T follicular helper cell (primary cell): Measurements from ENCODE around the gene MDN1.

Experiments used
- DNase-seq: peaks from one replicate; pipeline ENCODE4 v3.0.0-alpha.2; 2020; ENCODE audit warnings: low read depth

The MDN1 gene

DNA sequence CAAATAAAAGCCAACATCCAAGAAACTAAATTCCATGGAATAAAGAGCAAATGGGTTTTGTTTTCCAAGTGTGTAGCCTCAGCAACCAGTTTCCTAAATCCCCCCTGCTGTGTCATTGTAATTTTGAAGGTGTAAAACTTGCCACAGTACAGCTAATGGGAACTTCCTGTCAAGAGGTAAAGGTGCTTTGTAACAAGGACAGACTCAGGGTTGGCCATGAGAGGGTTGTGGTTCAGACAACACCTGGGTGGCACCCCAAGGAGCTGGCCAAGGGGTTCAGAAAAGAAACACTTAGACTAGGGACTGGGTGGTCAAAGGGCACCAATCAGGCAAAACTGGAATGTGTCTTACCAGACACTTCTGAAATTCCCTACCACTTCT is 128.7 kb downstream of the MDN1 start:
- DNase-seq, result no peak

GRCh38 chr6:89689732-89690131 is 129.9 kb downstream of the MDN1 start:
- DNase-seq, result no peak

DNA sequence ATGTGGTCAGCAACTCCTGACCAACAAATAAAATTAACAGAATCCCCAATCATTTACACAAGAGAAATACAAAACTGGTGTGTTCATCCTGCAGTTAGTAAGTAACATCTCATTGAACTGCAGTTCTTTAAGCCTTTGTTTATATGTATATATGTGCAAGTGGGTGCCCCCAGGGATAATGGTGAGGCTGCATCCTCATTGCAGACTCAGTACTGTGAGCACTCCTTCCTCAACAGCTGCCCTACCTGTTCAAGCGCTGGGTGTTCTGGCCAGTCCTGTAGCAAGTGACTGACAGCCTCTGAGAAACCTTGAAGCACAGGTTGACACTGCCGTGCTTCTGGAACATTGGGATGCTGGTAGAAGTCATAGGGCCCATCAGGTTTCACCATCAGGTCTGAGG is 131.3 kb downstream of the MDN1 start:
- DNase-seq, result no peak

DNA sequence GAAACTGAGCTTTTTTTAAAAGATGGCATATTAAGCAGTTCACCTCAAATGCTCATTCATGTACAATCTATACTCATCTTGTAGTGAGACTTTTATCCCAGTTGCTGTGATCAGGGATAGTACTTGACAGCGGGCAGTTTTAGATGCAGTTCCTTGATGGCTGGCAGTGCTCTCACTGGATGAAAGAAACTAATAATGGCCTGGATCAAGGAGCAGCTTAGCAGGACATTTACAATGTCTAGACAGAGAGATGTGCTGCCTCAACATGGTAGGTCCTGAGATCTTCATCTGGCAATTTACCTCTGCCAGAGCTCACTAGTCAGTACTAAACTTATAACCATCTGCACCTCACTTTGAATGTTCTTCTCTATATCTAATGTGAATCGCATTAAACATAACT is 134.3 kb downstream of the MDN1 start:
- no peak for DNase-seq

GRCh38 chr6:89682991-89683390 is 136.6 kb downstream of the MDN1 start:
- DNase-seq, result no peak

- no peak for DNase-seq
Observed at GRCh38 chr6:89681983-89682564, 137.5 kb downstream of the MDN1 start.

DNA sequence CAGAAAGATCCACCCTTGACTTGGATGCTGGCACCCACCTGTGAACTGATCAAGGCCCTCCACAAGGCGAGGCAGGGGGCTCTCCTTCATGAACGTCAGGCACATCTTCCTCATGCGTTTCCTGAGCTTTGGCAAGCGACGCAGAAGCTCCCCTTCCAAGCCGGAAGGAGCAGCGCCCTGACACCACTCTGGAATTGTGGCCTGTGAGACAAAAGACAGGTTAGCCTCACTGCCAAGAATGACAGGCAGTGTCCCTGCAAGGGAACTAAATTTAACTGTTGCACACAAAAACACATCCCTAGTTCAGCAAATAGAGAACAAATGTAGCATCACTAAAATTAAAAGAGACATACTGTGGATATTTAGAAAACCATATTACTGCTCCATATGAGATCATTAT is 139.0 kb downstream of the MDN1 start:
- DNase-seq, result no peak

DNA sequence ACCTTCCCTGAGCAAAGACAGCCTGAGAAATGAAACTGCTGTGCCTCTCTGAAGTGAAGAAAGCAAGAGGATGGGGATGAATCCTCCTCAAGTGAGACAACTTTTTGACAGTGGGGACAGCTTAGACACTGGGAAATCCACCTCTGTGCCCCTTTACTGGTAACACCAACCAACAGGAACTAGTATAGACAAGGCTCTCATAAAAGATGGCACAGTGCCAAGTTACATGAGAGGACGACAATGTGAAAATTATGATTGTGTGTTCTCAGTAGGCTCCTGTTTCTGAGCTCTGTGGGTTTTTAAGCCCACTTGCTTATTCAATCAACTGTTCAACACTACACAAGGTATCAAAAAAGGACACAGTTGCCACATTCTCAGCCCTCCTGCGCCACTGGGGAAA is 139.4 kb downstream of the MDN1 start:
- DNase-seq, result no peak

DNA sequence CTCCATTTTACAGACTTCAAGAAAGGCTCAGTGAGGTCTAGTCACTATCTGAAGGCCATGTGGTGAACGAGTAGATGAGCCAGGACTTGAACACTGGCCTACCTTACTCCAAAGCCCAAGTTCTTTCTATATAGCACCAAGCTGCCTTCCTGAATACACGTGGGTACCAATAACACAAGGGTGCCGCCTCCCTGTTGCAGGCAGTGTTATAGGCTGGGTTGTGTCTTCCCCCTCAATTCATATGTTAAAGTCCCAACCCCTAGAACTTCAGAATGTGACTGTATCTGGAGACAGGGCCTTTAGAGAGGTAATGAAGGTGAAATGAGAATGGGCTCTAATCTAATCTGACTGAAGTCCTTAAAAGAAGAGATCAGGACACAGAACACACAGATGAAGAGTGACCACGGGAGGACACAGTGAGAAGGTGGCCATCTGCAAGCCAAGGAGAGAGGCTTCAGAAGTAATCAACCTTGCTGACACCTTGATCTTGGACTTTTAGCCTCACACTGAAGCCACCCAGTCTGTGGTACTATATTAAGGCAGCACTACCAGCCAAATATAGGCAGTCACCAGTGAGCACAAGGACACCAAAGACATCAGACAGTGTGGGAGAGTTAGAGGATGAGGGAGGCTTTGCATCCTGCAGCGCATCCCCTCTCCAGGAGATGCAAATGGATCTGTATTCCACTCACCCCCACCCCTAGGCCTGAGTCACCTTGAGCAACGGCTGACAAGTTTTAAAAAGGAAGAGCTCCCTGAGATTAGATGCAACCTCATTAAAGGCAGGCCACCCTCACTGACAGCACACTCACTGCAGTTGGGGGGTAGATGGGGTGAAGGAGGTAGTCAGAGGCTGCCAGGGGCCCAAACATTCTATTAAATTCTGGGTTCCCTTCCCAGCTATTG is 140.1 kb downstream of the MDN1 start:
- no peak for DNase-seq

GRCh38 chr6:89678531-89678930 is 141.1 kb downstream of the MDN1 start:
- no peak for DNase-seq

DNA sequence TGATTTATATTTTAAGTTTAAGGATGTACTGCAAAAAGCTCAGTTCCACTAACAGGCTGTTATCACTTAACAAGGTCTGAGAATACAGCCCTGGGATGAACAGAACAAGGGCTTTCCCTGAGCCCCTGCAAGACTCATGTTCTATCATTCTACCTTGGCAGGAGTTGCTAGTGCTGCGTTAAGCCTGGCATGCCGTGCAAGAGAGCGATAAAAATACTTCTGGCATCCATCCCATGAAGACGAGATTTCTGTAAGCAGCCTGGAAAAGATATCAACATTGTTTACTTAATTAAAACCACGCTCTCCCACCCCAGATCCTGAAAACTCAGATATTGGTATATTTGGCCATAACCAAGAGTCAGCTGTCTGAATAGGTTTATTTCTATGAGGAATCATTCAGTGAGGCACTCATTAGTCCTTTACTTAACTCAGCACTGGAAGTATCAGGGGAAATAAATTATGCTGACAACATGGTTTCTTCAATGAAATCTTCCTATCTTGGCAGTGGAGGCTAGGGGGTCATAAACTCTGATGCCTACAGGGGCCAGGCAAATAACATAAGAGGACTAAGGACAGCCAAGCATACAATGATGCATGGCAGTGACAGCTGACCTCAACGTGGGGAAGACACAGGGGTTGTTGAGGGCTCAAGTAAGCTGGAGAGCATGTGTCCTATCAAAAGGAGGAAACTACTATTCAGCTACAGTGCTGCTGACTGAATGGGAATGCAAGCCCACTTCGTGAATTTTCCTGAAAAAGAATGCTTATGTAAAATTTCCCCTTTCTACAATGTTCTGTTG is 143.4 kb downstream of the MDN1 start:
- DNase-seq, result no peak

- DNase-seq, result no peak
Observed at GRCh38 chr6:89670935-89671565, 148.5 kb downstream of the MDN1 start.

DNA sequence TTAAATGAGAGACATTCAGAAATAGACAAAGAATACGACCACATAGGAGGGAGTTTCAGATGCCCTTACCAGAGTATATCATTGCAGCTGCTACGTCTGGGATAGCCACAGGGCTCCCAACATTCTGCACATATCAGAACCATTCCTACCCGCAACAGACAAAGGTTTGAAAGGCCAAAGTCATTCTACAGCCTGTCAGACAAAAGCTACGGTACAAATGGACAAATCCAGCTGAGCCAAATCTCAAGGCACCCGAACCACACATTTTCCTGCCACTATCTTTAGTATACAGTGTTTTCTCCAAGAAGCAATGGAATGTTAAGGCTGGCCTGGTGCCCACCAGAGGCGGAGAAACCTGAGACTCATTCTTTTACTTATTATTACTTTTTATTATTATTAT is 150.6 kb downstream of the MDN1 start:
- no peak for DNase-seq

GRCh38 chr6:89667872-89668556 is 151.6 kb downstream of the MDN1 start:
- DNase-seq, result no peak

- DNase-seq, result no peak
Observed at GRCh38 chr6:89662659-89663223, 156.9 kb downstream of the MDN1 start.

GRCh38 chr6:89661559-89661958 is 158.0 kb downstream of the MDN1 start:
- no peak for DNase-seq

DNA sequence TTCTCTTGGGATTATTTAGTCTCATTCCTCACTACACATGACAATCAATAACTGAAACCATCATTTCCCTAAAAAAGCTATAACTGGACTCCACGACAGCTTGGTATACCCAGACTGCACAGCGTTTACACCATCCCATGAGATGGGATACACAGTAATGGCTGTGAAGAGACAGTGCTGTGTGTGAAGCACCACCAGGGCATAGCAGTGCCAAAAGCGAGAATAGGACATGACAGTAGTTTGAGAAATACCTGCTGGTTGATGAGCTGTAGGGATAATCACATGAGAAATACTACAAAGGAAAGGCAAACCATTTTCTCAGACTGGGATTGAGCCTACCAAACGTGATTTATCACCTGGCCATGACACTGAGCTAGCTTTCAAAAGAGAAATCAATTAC is 158.6 kb downstream of the MDN1 start:
- no peak for DNase-seq

GRCh38 chr6:89657445-89658158 is 162.0 kb downstream of the MDN1 start:
- no peak for DNase-seq

- no peak for DNase-seq
Observed at GRCh38 chr6:89655122-89655521, 164.5 kb downstream of the MDN1 start.

GRCh38 chr6:89650579-89650978 is 169.0 kb downstream of the MDN1 start:
- DNase-seq, result no peak

DNA sequence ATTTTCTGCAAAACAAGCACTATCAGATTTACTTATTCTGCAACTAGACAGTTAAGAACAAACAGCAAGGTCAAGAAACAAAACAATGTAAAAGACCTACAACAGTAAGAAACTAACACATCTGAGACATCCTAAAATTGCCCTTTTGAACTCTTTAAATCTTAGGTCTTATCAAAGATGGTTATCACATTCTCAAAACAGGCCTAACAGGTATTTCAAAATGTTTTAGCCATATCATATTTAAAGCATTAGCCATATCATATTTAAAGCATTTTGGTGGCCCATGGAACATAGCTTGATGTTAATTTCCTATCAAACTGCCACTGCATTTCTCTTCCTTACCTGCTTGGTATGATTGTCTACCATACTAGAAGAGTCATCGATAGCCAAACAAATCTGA is 169.9 kb downstream of the MDN1 start:
- DNase-seq, result no peak
